Measurements from ENCODE around the gene ALCAM.

DNA sequence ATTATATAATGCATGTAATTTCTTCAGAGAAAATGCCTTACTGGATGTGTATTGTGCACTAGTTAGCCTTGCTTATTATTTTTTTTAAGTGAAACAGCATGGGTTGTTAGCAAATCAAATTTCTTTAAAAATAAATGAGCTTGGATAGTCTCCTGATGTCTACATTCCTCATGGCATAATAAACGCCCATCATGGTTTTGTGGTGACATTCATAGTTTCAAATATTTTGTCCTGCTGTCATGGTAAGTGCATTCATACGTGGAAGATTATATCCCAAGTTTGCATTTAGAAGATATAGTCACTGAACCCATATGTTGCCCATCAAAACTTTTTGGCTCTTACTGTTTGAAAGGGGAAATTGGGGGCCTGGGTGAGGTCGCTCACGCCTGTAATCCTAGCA is 130.7 kb downstream of the ALCAM start:
- no peak for TF ChIP-seq ARNTL (CRISPR knock-in tag; IDR thresholded peaks at IDR 0.05; ENCODE audit: borderline replicate concordance, low read depth)
- TF ChIP-seq RARB (CRISPR knock-in tag; IDR thresholded peaks at IDR 0.05): no peak
- TF ChIP-seq ZFP30 (CRISPR knock-in tag; IDR thresholded peaks at IDR 0.05): no peak
- TF ChIP-seq ESRRG (CRISPR knock-in tag; IDR thresholded peaks at IDR 0.05): no peak
- TF ChIP-seq, protein P1, sequence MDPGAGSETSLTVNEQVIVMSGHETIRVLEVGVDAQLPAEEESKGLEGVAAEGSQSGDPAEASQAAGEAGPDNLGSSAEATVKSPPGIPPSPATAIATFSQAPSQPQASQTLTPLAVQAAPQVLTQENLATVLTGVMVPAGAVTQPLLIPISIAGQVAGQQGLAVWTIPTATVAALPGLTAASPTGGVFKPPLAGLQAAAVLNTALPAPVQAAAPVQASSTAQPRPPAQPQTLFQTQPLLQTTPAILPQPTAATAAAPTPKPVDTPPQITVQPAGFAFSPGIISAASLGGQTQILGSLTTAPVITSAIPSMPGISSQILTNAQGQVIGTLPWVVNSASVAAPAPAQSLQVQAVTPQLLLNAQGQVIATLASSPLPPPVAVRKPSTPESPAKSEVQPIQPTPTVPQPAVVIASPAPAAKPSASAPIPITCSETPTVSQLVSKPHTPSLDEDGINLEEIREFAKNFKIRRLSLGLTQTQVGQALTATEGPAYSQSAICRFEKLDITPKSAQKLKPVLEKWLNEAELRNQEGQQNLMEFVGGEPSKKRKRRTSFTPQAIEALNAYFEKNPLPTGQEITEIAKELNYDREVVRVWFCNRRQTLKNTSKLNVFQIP (CRISPR knock-in tag; IDR thresholded peaks at IDR 0.05; ENCODE audit: borderline replicate concordance, low read depth): no peak
- TF ChIP-seq CSDC2 (CRISPR knock-in tag; IDR thresholded peaks at IDR 0.05): no peak
- TF ChIP-seq, protein P2, sequence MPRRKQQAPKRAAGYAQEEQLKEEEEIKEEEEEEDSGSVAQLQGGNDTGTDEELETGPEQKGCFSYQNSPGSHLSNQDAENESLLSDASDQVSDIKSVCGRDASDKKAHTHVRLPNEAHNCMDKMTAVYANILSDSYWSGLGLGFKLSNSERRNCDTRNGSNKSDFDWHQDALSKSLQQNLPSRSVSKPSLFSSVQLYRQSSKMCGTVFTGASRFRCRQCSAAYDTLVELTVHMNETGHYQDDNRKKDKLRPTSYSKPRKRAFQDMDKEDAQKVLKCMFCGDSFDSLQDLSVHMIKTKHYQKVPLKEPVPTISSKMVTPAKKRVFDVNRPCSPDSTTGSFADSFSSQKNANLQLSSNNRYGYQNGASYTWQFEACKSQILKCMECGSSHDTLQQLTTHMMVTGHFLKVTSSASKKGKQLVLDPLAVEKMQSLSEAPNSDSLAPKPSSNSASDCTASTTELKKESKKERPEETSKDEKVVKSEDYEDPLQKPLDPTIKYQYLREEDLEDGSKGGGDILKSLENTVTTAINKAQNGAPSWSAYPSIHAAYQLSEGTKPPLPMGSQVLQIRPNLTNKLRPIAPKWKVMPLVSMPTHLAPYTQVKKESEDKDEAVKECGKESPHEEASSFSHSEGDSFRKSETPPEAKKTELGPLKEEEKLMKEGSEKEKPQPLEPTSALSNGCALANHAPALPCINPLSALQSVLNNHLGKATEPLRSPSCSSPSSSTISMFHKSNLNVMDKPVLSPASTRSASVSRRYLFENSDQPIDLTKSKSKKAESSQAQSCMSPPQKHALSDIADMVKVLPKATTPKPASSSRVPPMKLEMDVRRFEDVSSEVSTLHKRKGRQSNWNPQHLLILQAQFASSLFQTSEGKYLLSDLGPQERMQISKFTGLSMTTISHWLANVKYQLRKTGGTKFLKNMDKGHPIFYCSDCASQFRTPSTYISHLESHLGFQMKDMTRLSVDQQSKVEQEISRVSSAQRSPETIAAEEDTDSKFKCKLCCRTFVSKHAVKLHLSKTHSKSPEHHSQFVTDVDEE (CRISPR knock-in tag; IDR thresholded peaks at IDR 0.05): no peak

All from SK-N-SH treated with all-trans-retinoic acid at 6 μM for 48 hours (cell line).